HEK293T (cell line): Measurements from ENCODE around the gene ACSM4.

Experiments used
- BHLHE40 ChIP-seq: fragments of 450-650 bp; IDR thresholded peaks from 2 replicates; pipeline ENCODE4 v1.6.1; 2016; ENCODE audit warnings: mild to moderate bottlenecking, moderate library complexity, borderline replicate concordance
- FOXA1 ChIP-seq: fragments of 450-650 bp; IDR thresholded peaks from 2 replicates; pipeline ENCODE4 v1.6.1; 2016; ENCODE audit warnings: mild to moderate bottlenecking
- FOXK2 ChIP-seq: fragments of 450-650 bp; IDR thresholded peaks from 2 replicates; pipeline ENCODE4 v1.6.1; 2016; ENCODE audit warnings: mild to moderate bottlenecking
- FOXM1 ChIP-seq: fragments of 450-650 bp; IDR thresholded peaks from 2 replicates; pipeline ENCODE4 v1.6.1; 2017; ENCODE audit warnings: mild to moderate bottlenecking, borderline replicate concordance
- LEF1 ChIP-seq: fragments of 450-650 bp; IDR thresholded peaks from 2 replicates; pipeline ENCODE4 v1.6.1; 2017; ENCODE audit warnings: mild to moderate bottlenecking, borderline replicate concordance
- NFRKB ChIP-seq: fragments of 450-650 bp; IDR thresholded peaks from 2 replicates; pipeline ENCODE4 v1.6.1; 2016; ENCODE audit warnings: mild to moderate bottlenecking, moderate library complexity
- SP1 ChIP-seq: fragments of 450-650 bp; IDR thresholded peaks from 2 replicates; pipeline ENCODE4 v1.6.1; 2017
- SUZ12 ChIP-seq: fragments of 450-650 bp; IDR thresholded peaks from 2 replicates; pipeline ENCODE4 v1.6.1; 2016; ENCODE audit warnings: mild to moderate bottlenecking
- TARDBP ChIP-seq: fragments of 450-650 bp; IDR thresholded peaks from 2 replicates; pipeline ENCODE4 v1.6.1; 2016
- TF ChIP-seq, protein P1 (sequence below): fragments of 450-650 bp; IDR thresholded peaks from 2 replicates; pipeline ENCODE4 v1.6.1; 2016

DNA sequence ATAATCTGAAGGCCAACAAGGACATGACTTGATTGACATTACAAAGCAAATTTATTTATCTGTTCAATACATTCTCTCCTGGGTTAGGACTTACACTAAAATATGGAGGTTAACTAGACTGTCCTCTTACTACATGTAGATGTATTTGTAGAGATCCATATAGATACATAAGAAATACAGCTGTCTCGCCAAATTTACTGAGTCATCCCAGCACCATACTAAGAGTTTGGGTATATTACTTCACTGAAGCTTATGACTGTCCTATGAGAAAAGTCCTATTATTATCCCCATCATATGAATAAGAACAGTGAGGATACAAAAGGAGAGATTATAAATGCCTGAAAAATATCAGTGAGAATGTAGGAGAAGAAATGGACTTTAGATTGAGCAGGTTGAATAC is 44.8 kb upstream of the ACSM4 start:
- TF ChIP-seq FOXM1 = no peak
- no peak for TF ChIP-seq TARDBP
- no peak for TF ChIP-seq SP1
- no peak for TF ChIP-seq BHLHE40
- TF ChIP-seq, protein P1, sequence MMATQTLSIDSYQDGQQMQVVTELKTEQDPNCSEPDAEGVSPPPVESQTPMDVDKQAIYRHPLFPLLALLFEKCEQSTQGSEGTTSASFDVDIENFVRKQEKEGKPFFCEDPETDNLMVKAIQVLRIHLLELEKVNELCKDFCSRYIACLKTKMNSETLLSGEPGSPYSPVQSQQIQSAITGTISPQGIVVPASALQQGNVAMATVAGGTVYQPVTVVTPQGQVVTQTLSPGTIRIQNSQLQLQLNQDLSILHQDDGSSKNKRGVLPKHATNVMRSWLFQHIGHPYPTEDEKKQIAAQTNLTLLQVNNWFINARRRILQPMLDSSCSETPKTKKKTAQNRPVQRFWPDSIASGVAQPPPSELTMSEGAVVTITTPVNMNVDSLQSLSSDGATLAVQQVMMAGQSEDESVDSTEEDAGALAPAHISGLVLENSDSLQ = no peak
- no peak for TF ChIP-seq FOXK2
- TF ChIP-seq SUZ12 = no peak
- TF ChIP-seq LEF1 = no peak
- no peak for TF ChIP-seq NFRKB
- no peak for TF ChIP-seq FOXA1
